Measurements from ENCODE around the gene FLNA.

The FLNA gene

DNA sequence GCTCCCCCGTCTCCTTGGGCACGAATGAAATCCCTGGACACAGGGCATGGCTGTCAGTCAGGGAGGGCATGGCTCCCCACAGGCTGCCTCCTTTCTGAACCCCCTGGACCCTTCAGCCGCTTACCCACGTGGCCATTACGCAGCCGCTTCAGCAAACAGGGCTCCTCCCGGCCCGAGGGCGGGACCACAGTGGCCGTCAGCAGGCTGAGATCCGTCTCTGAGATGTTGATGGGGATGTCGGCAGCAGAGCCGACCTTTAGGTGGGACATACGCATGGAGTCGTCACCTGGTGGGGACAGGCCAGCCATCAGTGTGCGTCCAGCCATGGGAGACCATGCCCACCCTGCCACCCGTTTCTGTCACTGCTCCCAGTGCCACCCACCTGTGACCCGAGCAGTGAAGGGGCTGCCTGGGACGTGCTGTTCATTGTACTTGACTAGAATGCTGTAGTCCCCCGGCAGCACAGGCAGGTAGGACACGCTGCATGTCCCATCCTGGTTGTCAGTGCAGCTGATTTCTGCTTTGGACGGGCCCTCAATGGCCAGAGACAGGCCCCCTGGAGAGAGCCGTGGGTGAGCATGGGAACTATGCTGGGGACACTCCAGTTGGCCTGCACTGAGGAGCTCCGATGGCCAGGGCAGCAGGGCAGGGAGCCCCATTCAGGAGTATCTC lies 21.1 kb downstream of the FLNA start:
- DNase-seq (ENCODE audit: low read depth): no peak
- H3K4me3 ChIP-seq (ENCODE audit: control insufficient read depth, low read depth, low read length): no peak overlapping the region
- TF ChIP-seq, protein P1, sequence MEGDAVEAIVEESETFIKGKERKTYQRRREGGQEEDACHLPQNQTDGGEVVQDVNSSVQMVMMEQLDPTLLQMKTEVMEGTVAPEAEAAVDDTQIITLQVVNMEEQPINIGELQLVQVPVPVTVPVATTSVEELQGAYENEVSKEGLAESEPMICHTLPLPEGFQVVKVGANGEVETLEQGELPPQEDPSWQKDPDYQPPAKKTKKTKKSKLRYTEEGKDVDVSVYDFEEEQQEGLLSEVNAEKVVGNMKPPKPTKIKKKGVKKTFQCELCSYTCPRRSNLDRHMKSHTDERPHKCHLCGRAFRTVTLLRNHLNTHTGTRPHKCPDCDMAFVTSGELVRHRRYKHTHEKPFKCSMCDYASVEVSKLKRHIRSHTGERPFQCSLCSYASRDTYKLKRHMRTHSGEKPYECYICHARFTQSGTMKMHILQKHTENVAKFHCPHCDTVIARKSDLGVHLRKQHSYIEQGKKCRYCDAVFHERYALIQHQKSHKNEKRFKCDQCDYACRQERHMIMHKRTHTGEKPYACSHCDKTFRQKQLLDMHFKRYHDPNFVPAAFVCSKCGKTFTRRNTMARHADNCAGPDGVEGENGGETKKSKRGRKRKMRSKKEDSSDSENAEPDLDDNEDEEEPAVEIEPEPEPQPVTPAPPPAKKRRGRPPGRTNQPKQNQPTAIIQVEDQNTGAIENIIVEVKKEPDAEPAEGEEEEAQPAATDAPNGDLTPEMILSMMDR (IDR thresholded peaks at IDR 0.05; ENCODE audit: control insufficient read depth, insufficient read depth, low read depth, low read length, missing control alignments): no peak

DNA sequence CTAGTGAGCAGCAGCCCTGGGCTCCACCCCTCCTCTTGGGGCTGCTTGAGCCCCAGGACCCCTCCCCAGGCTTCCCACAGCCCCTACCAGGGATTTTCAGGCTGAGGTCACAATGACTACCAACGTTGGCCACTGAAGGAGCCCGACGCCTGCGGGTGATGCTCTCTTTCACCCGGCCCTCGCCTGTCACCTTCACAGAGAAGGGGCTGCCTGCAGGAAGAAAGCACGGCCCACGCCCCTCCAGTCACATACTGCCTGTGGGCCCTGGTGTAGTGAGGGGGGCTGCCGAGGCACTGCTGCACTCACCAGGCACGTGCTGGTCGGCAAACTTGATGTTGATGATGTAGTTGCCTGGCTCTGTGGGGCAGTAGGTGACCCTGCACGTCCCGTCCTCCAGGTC lies 22.0 kb downstream of the FLNA start:
- DNase-seq (ENCODE audit: low read depth): no peak
- TF ChIP-seq, protein P1 (IDR thresholded peaks at IDR 0.05; ENCODE audit: control insufficient read depth, insufficient read depth, low read depth, low read length, missing control alignments): no peak
- no peak overlapping the region for H3K4me3 ChIP-seq (ENCODE audit: control insufficient read depth, low read depth, low read length)

DNA sequence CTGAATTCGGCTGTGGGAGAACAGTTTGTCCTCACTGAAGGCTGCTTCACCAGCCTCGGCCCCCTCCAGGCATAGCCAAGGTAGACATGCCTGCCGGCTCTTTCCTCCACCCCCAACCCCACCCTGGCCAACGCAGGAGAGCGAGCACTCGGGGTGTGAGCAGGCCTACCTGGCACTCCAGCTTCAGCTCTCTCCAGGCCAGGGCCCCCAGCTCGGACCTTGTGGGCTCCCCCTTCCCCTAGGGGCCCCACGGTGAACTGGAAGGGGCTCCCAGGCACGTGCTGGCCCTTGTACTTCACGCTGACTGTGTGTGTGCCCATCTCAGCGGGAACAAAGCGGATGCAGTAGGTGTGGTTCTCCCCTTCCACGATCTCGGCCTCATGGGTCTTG lies 22.4 kb downstream of the FLNA start:
- no peak overlapping the region for H3K4me3 ChIP-seq (ENCODE audit: control insufficient read depth, low read depth, low read length)
- TF ChIP-seq, protein P1 (IDR thresholded peaks at IDR 0.05; ENCODE audit: control insufficient read depth, insufficient read depth, low read depth, low read length, missing control alignments): no peak
- DNase-seq (ENCODE audit: low read depth): no peak

DNA sequence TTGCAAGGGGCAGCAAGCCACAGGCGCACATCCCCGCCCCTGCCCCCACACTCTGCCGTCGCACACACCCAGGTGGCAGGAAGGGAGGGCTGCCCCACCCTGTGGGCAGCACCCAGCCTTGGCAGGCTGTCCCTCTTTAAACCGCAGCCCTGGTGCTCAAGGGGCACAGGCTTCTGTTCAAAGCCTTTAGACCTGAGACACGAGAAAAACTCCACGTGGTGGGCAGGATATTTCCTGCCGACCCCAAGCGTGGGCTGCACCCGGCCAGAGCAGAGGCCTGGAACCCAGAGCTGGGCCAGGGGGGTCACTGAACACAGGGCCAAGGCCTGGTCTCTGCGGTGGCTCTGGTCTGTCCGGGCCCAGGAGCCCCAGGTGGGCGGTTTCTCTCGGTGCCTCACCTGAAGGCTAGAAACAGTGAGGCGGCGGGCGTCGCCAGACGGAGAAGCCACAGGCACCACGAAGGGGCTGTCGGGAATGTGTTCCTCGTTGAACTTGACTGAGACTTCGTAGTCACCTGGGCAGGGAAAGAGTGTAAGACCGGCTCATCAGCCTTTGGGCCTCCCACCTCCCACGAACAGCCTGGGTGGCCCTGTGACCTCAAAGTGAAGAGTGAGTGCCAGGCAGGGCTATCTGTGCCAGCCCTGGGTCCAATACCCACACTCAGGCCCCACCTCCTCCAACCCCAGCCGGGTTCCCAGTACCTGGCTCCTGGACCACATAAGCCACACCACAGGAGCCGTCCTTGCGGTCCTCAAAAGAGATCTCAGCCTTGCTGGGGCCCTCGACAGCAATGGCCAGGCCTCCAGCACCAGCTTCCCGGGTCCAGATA lies 23.0 kb downstream of the FLNA start:
- DNase-seq (ENCODE audit: low read depth): no peak
- H3K4me3 ChIP-seq (ENCODE audit: control insufficient read depth, low read depth, low read length): no peak overlapping the region
- TF ChIP-seq, protein P1 (IDR thresholded peaks at IDR 0.05; ENCODE audit: control insufficient read depth, insufficient read depth, low read depth, low read length, missing control alignments): no peak

DNA sequence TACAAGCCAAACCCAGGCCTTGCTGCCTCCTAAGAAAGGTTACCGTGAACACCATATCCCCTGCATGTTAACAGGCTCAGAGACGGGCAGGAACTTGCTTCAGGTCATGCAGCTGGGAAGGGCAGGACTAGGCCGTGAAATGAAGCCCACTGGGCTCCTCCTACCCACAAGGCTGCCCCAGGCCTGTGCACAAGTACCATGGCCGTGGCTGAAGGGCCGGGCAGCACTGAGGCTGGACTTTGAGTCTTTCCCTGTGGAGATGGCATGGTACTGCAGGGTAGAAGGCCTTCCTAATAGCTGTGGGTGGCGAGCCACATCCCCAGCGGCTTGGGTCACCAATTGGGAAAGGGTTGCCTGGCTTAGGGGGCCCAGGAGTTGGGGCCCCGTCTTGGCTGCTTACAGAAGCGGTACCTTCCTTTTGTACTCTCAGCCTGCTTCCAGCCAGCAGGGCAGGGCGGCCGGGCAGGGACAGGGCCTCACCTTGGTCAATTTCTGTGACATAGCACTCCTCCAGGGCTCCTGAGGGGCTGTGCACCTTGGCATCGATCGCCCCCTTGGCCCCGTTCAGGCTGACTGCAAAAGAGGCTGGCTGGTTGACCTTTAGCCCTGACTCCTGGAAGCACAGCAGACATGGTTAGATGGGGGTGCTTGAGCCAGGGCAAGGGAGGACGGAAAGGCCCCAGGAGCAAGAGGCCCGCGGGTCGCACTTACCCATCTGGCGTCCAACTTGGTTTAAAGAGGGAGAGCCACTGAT lies 23.8 kb downstream of the FLNA start:
- no peak for DNase-seq (ENCODE audit: low read depth)
- TF ChIP-seq, protein P1 (IDR thresholded peaks at IDR 0.05; ENCODE audit: control insufficient read depth, insufficient read depth, low read depth, low read length, missing control alignments): no peak
- no peak overlapping the region for H3K4me3 ChIP-seq (ENCODE audit: control insufficient read depth, low read depth, low read length)

DNA sequence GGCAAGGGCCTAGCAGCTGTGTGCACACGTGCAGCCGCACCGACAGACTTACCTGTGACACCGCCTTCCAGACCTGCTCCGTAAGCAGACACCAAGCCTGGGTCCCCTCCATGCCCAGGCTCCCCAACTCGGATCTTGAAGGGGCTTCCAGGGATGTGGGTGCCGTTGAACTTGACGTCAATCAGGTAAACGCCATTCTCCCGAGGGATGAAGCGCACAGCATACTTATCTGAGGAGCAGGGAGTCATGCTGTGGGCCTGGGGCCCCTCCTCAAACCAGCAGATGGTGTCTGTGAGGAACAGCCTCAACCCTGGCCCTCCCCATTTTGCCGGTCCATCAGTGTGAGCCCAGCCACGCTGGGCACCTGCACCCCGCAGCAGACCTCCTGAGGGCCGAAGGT lies 24.5 kb downstream of the FLNA start:
- TF ChIP-seq, protein P1 (IDR thresholded peaks at IDR 0.05; ENCODE audit: control insufficient read depth, insufficient read depth, low read depth, low read length, missing control alignments): no peak
- H3K4me3 ChIP-seq (ENCODE audit: control insufficient read depth, low read depth, low read length): no peak overlapping the region
- DNase-seq (ENCODE audit: low read depth): no peak
